SK-N-SH treated with all-trans-retinoic acid at 6 μM for 48 hours (cell line): ENCODE measurements around the gene TMEM132C.

Source experiments
- ESRRG ChIP-seq: fragments of 250-450 bp; sonication (Bioruptor Pico); IDR thresholded peaks from 2 replicates; pipeline ENCODE4 v1.6.1; 2021; ENCODE audit warnings: mild to moderate bottlenecking
- TF ChIP-seq, protein P1 (sequence below): fragments of 250-450 bp; sonication (Bioruptor Pico); IDR thresholded peaks from 2 replicates; pipeline ENCODE4 v1.5.0; 2020; ENCODE audit warnings: mild to moderate bottlenecking, moderate library complexity

DNA sequence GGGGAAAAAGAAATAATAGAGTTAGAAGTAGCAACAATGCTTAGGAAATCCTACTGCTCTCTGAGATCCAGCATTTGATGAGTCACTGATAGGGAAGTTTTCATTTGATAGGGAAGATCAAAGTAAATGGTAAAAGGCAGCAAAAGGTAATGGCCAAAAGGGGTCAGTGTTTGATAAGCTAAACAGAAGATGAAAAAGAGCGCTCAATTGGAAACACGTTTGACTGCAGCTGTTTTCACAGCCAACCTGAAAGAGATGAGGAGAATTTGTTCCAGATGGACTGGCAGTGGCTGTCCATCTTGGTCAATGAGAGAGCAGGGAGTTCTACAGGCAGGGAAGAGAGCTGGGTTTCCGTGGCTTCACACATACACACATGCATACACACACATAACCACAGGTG is 264.2 kb downstream of the TMEM132C start:
- TF ChIP-seq, protein P1, sequence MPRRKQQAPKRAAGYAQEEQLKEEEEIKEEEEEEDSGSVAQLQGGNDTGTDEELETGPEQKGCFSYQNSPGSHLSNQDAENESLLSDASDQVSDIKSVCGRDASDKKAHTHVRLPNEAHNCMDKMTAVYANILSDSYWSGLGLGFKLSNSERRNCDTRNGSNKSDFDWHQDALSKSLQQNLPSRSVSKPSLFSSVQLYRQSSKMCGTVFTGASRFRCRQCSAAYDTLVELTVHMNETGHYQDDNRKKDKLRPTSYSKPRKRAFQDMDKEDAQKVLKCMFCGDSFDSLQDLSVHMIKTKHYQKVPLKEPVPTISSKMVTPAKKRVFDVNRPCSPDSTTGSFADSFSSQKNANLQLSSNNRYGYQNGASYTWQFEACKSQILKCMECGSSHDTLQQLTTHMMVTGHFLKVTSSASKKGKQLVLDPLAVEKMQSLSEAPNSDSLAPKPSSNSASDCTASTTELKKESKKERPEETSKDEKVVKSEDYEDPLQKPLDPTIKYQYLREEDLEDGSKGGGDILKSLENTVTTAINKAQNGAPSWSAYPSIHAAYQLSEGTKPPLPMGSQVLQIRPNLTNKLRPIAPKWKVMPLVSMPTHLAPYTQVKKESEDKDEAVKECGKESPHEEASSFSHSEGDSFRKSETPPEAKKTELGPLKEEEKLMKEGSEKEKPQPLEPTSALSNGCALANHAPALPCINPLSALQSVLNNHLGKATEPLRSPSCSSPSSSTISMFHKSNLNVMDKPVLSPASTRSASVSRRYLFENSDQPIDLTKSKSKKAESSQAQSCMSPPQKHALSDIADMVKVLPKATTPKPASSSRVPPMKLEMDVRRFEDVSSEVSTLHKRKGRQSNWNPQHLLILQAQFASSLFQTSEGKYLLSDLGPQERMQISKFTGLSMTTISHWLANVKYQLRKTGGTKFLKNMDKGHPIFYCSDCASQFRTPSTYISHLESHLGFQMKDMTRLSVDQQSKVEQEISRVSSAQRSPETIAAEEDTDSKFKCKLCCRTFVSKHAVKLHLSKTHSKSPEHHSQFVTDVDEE: no peak
- TF ChIP-seq ESRRG (CRISPR knock-in tag): no peak
